ENCODE measurements around the gene LONP2.
"Not testable (repeated sequence)": the region's sequence is repeated elsewhere in the genome, so short reads cannot be mapped to it uniquely, and the experiment has no call there.

The LONP2 gene

GRCh38 chr16:48295488-48296281 lies 51.6 kb downstream of the LONP2 start:
- DNase-seq: no peak

GRCh38 chr16:48299471-48299870 lies 55.4 kb downstream of the LONP2 start:
- DNase-seq: no peak

GRCh38 chr16:48300391-48300856 lies 56.3 kb downstream of the LONP2 start:
- no peak for DNase-seq

- DNase-seq: no peak
Observed at GRCh38 chr16:48308535-48308934, 64.4 kb downstream of the LONP2 start.

- no peak for DNase-seq
Observed at GRCh38 chr16:48310908-48311641, 67.0 kb downstream of the LONP2 start.

- not testable (repeated sequence) for DNase-seq
Observed at GRCh38 chr16:48313905-48314304, 69.8 kb downstream of the LONP2 start.

- DNase-seq: no peak
Observed at GRCh38 chr16:48317026-48317425, 72.9 kb downstream of the LONP2 start.

- no peak for DNase-seq
Observed at GRCh38 chr16:48317614-48318315, 73.7 kb downstream of the LONP2 start.

GRCh38 chr16:48318630-48319029 lies 74.5 kb downstream of the LONP2 start:
- DNase-seq: no peak

- DNase-seq: no peak
Observed at GRCh38 chr16:48321317-48322036, 77.4 kb downstream of the LONP2 start.

- DNase-seq: no peak
Observed at GRCh38 chr16:48323783-48324775, 80.0 kb downstream of the LONP2 start.

GRCh38 chr16:48326915-48327314 lies 82.8 kb downstream of the LONP2 start:
- no peak for DNase-seq

- no peak for DNase-seq
Observed at GRCh38 chr16:48329138-48329537, 85.0 kb downstream of the LONP2 start.

GRCh38 chr16:48330189-48330840 lies 86.2 kb downstream of the LONP2 start:
- no peak for DNase-seq

GRCh38 chr16:48330841-48331192 lies 86.7 kb downstream of the LONP2 start:
- DNase-seq: no peak

GRCh38 chr16:48332978-48333377 lies 88.9 kb downstream of the LONP2 start:
- no peak for DNase-seq

- DNase-seq: no peak
Observed at GRCh38 chr16:48334325-48334724, 90.2 kb downstream of the LONP2 start.

GRCh38 chr16:48335961-48336360 lies 91.9 kb downstream of the LONP2 start:
- no peak for DNase-seq

GRCh38 chr16:48340054-48340453 lies 96.0 kb downstream of the LONP2 start:
- no peak for DNase-seq

- DNase-seq: no peak
Observed at GRCh38 chr16:48342591-48342990, 98.5 kb downstream of the LONP2 start.
